GM12891 (cell line): ENCODE results near the gene SINHCAF.

Experiments
- DNase-seq: peaks from one replicate; pipeline ENCODE4 v3.0.0; 2011; ENCODE audit warnings: low spot score; ENCODE audit not compliant: insufficient read length
- FAIRE-seq: peaks from 2 replicates; lab custom pipeline; 2011; peaks lifted over from hg19 to GRCh38; lab: Jason Lieb, UNC
- PAX5 ChIP-seq: IDR thresholded peaks from 2 replicates; pipeline ENCODE4 v1.6.1; 2011; ENCODE audit warnings: low read length, moderate library complexity, mild to moderate bottlenecking; ENCODE audit not compliant: insufficient read depth, severe bottlenecking
- POLR2A ChIP-seq: IDR thresholded peaks from 2 replicates; pipeline ENCODE4 v1.6.1; 2011; ENCODE audit warnings: low read depth, low read length, control low read depth
- POLR2AphosphoS5 ChIP-seq: IDR thresholded peaks from 2 replicates; pipeline ENCODE4 v1.6.1; 2011; ENCODE audit warnings: low read depth, low read length, control low read depth
- POU2F2 ChIP-seq: IDR thresholded peaks from 2 replicates; pipeline ENCODE4 v1.6.1; 2011; ENCODE audit warnings: low read depth, mild to moderate bottlenecking, control low read depth, low read length, moderate library complexity
- SPI1 ChIP-seq: IDR thresholded peaks from 2 replicates; pipeline ENCODE4 v1.6.1; 2011; ENCODE audit warnings: low read depth, low read length, control low read depth
- TAF1 ChIP-seq: IDR thresholded peaks from 2 replicates; pipeline ENCODE4 v1.6.1; 2011; ENCODE audit warnings: low read depth, low read length, control low read depth

The SINHCAF gene

DNA sequence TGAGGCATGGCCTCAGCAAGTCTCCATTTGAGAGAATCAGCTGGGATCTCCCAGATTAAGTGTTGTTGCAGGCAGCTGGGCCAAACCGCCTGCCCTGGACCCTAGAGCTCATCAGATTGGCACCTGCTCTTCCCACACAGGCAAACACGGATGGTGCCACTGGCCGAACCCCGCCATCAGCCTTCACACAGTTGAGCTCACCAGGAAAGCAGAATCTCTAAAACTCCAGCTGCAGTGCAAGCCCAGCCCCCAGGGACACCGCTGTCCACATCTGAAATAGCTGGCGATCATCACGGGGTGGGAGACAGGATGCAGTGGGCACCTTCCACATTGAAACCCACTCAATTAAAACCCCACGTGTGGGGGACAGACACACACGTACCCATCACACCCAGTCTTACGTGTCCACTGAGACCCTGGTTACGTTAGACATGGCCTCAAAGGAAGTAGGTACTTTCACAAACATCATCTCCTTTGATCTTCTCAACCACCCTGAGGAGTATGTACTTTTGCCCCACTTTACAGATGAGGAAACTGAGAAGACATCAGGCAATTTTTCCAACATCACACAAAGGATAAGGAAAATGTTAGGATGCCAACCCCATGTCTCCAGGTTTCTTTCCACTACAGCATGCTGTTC, 88.8 kb downstream of the SINHCAF start:
- FAIRE-seq (no peak), DNase-seq (no peak)
- TF ChIP-seq POU2F2 (no peak), SPI1 (peak; percentile 37; the same call in 1 of the 2 replicates), PAX5 (no peak), TAF1 (no peak), POLR2A (no peak)

DNA sequence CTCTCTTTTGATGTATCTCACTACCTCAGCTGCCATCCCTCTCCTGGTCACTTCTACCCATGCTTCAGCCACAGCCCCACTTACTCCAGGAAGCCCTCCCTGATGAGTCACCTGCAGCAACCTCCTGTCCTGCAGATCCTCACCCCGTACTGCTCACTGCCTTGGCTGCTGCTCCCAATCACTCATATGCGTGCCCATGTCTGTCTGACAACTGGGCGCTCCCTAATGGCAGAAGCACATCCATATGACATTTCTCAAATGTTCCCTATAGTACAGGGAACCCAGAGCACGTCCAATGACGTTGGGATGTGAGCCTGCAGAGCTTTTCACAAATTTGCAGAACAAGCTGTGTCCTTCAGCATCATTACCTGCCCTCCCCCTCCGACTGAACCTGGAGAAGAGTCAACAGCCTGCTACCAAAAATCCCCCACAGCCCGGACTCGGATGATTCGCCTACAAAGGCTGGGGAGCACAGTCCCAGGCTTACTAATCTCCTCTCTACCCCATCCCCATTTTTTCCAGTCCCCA, 90.0 kb downstream of the SINHCAF start:
- no peak for TF ChIP-seq POLR2AphosphoS5
- no peak for TF ChIP-seq PAX5
- no peak for TF ChIP-seq TAF1
- no peak for TF ChIP-seq POLR2A
- no peak for TF ChIP-seq SPI1
- TF ChIP-seq POU2F2 = no peak
- DNase-seq (no peak), FAIRE-seq (no peak)

DNA sequence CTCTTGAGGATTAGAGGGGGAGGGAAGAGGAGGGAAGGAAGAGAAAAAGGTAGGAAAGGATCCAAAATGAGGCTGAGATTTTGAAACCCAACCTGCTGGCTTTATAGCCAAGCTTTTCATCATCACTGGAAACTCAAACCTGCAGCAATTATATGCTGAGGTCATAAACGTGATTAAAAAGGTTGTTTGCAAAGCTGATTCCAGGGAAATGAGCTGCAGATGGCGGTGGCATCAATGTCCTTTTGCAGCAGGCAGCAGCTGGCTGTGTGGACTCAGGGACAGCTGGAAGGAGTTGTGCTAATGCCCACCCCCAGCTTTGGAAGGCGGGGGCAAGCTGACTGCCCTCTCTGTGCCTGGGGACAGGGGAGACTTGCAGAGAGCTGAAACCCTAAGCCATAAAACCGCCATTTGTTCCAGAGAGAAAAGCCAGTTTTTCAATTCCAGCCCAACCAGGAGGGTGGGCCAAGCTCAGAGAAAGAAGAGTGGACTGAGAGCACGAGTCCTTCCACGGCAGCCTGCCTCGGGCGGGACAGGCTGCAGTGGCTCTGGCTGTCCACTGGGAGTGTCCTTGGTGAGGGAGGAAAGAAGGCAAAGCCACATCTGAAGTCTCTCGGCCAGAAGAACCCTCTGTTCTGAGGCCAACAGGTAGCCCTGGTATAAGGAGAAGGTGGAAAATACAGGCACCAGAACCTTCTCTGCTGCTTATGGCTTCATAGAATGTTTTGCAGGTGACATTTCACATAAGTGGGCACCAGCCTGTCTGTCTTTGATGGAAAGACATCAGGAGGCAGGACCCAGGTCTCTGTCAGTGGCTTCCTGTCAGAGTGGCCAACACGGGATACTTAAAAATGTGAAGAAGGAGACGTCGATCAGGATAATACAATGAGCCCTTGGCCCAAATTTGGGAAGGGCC, 90.7 kb downstream of the SINHCAF start:
- FAIRE-seq (peak; percentile 40), DNase-seq (no peak)
- no peak for TF ChIP-seq TAF1
- TF ChIP-seq POLR2A = no peak
- TF ChIP-seq PAX5 = no peak
- no peak for TF ChIP-seq SPI1
- TF ChIP-seq POU2F2 = no peak
- TF ChIP-seq POLR2AphosphoS5 = no peak

DNA sequence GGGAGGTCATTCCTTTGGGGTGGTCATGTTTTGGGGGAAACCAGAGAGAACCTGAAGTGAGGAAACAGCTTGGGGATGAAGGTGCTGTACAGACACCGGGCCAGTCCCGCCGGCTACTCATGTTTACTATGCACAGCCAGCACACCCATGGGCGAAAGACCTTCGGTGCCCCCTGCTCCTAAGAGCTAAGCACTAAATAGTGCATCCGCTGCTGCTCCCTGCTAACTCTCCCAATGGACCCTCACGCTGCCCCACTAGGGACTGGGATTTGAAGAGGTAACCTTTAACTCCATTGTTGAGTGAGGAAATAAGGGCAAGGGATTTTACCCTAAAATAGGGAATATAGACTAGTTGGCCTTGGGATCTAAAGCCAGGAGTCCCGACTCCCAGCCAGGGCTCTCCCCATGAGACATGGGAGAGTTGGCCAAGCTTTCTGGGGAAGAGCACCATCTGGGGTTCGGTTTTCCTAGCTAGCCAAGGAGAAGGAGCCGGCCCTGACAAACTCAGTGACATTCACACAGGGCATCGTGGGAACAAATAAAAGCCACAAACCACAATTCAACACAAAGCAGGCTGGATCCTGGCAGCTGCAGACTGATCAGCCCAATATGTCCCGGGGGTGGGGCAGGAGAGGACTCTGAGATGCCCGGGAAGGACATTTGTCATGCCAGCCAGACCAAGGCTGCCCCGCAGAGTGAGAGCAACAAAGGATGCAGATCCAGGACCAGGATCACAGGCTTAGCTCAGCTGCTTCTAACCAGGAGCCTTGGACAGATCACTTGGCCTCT, 91.7 kb downstream of the SINHCAF start:
- TF ChIP-seq POU2F2 = no peak
- no peak for FAIRE-seq
- DNase-seq = no peak

DNA sequence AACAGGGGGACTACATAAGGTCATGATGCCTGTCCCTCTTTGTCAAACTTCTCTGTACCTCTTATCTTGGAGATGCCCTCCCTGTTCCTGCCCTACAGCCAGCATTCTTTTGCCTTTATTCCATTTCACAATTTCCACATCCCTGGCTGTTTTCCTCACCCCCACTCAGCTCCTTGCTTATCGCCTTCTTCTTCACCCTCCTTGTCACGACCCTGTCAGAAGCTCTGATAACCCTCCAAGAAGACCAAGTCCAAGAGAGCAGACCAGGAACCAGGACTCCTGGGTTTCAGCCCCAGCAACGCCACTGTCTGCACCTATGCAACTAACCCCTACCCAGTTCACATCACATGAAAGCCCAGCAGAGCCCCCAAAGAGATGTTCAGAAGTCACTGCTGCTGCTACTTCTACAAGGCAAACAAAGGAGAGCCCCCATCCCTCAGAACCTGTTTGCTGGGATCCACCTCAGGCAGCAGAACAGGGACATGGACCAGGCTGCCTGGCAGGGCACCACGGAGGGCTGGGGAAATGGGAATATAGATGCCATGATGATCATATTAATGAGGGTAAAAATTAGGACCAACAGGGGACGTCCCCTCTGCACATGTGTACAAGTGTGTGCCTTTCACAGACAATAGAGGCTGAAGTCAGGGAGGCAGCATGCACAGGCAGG, 92.8 kb downstream of the SINHCAF start:
- TF ChIP-seq TAF1 = no peak
- TF ChIP-seq POLR2AphosphoS5 = no peak
- no peak for TF ChIP-seq PAX5
- no peak for TF ChIP-seq POLR2A
- TF ChIP-seq SPI1 = no peak
- no peak for TF ChIP-seq POU2F2
- no peak for FAIRE-seq
- DNase-seq = no peak

DNA sequence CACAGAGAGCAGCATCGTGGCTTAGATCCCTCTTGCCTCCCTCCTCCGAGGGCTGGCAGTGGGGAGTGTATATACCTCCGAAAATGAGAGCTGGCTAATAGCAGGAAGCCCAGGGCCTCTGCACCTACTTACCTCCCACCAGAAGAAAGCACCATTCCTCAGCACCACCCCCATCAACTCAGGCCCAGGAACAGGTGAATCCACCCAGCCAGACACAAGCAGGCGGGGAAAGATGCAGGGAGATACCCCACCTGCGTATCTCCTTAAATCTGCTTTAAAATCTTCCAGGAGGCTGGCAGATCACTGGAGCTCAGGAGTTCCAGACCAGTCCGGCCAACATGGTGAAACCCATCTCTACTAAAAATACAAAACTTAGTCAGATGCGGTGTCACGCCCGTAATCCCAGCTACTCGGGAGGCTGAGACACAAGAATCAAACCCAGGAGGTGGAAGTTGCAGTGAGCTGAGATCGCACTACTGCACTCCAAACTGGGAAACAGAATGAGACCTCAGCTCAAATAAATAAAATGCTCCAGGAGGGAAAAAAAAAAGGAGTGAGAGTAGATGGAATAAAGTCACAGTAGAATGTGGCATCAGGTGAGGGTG, 93.5 kb downstream of the SINHCAF start:
- FAIRE-seq (no peak), DNase-seq (no peak)
- TF ChIP-seq TAF1 = no peak
- TF ChIP-seq PAX5 = no peak
- no peak for TF ChIP-seq POLR2A
- no peak for TF ChIP-seq SPI1
- TF ChIP-seq POU2F2 = no peak
- no peak for TF ChIP-seq POLR2AphosphoS5

DNA sequence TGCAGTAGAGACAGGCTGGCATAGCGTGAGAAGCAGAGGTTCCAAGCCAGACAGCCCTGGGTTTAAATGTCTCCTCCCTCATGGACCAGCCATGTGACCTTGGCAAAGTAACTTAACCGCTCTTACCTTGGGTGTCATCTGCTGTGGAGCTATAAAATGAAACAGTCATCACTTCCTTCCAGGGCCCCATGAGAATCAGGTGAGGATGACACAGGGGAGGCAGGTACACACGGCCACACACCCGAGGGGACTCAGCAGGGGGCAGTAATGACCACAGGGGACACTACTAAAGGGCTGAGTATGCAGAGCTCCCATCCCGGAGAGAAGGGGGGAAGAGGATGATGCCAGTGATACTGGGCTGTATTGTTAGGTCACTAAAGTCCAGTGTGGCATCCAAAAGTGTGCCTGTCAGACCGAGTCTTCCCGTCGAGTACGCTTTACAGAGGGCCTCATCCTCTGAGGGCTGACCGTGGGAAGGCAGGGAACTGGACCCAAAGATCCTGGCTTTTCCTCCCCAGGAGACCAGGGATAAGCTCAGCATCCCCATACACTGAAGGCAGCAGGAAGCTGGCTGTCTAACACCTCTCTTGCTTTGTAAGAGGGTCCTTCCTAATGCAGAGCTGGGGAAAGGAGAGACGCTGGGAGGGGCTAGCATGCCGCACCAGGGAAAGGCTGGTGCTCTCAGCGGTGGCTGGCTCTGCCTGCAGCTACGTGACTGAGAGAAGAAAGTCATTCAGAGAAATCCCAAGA, 94.2 kb downstream of the SINHCAF start:
- TF ChIP-seq TAF1 = no peak
- no peak for TF ChIP-seq POU2F2
- no peak for TF ChIP-seq POLR2A
- TF ChIP-seq POLR2AphosphoS5 = no peak
- no peak for TF ChIP-seq SPI1
- no peak for TF ChIP-seq PAX5
- FAIRE-seq (no peak), DNase-seq (no peak)
